ENCODE results near the gene KATNAL1. TPM values are rescaled to one million over a fixed set of nuclear protein-coding genes. Genes with fewer than 3 reads are reported as not detected.
"Not testable (repeated sequence)": the region's sequence is repeated elsewhere in the genome, so short reads cannot be mapped to it uniquely, and the experiment has no call there.

KATNAL1 gene
- total RNA-seq, 4 donors from 2014 or later = 8.9 to 27.6 (median 21.4) TPM

GRCh38 chr13:30299786-30300185 lies 7.6 kb downstream of the KATNAL1 start:
- no peak for TF ChIP-seq CTCF (IDR thresholded peaks at IDR 0.05)
- DNase-seq (ENCODE audit: low spot score) (no peak), ATAC-seq (ENCODE audit: low FRiP score) (no peak)

DNA sequence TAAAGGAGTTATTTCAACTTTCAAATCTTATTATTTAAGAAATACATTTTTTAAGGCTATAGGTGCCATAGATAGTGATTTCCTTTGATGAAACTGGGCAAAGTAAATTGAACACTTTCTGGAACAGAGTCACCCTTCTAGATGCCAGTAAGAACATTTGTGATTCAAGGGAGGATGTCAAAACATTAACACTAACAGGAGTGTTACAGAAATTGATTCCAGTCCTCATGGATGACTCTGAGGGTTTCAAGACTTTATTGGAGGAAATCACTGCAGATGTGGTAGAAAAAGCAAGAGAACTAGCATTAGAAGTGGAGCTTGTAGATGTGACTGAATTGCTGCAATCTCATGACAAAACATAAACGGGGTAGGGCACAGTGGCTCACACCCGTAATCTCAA lies 12.2 kb downstream of the KATNAL1 start:
- TF ChIP-seq CTCF (IDR thresholded peaks at IDR 0.05) = no peak
- ATAC-seq (ENCODE audit: low FRiP score) = no peak
- no peak for DNase-seq (ENCODE audit: low spot score)

- TF ChIP-seq CTCF (IDR thresholded peaks at IDR 0.05) = no peak
- DNase-seq (ENCODE audit: low spot score) (no peak), ATAC-seq (ENCODE audit: low FRiP score) (no peak)
Measured at GRCh38 chr13:30294004-30294403, 13.3 kb downstream of the KATNAL1 start.

DNA sequence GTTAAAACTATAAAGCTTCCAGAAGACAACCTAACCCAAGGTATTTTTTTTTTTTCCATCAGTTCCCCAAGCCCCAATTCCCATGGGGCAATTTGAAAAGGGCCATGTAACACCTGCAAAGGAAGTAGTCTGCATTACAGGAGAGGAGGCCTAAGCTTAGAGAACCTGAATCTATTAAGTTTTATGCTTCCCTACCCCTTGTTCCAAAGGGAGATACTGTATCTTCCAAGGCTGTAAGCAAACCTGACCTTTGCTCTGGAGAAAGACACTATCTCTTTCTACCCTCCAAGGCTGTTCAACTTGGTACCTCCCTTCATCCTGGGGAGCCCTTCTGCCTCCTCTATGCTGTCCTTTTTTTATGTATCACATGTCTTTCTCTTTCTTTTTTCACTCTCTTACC lies 15.0 kb downstream of the KATNAL1 start:
- no peak for TF ChIP-seq CTCF (IDR thresholded peaks at IDR 0.05)
- ATAC-seq (ENCODE audit: low FRiP score) (no peak), DNase-seq (ENCODE audit: low spot score) (no peak)

GRCh38 chr13:30290812-30291436 lies 16.4 kb downstream of the KATNAL1 start:
- DNase-seq (ENCODE audit: low spot score) (no peak), ATAC-seq (ENCODE audit: low FRiP score) (no peak)
- TF ChIP-seq CTCF (IDR thresholded peaks at IDR 0.05) = no peak

- DNase-seq (ENCODE audit: low spot score) (no peak), ATAC-seq (ENCODE audit: low FRiP score) (no peak)
- no peak for TF ChIP-seq CTCF (IDR thresholded peaks at IDR 0.05)
Measured at GRCh38 chr13:30289533-30289932, 17.8 kb downstream of the KATNAL1 start.

DNA sequence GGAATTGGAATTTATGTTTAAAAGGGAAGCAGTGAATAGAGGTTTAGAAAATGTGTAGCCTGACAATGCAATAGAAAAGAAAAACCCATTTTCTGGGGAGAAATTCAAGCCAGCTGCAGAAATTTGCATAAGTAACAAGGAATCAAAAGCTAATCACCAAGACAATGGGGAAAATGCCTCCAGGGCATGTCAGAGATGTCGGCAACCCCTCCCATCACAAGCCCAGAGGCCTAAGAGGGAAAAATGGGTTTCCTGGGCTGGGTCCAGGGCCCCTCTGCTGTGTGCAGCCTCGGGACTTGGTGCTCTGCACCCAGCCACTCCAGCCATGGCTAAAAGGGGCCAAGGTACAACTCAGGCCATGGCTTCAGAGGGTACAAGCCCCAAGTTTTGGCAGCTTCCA lies 21.3 kb downstream of the KATNAL1 start:
- not testable (repeated sequence) for ATAC-seq (ENCODE audit: low FRiP score); DNase-seq (ENCODE audit: low spot score)

Measured in omental fat pad (tissue), 4 donors.